ENCODE measurements around the gene HNRNPL. TPM values are rescaled to one million over a fixed set of nuclear protein-coding genes. Genes with fewer than 3 reads are reported as not detected.
A peak's percentile ranks its signal among the peaks of the same experiment; 100 is the strongest.

Gene HNRNPL
- total RNA-seq, 1 experiment from 2014 or later, result 434 TPM

- DNase-seq (ENCODE audit: low spot score), result no peak
These were observed 4.3 kb downstream of the HNRNPL start for GRCh38 chr19:38845374-38846024.

GRCh38 chr19:38844093-38844686 is 5.6 kb downstream of the HNRNPL start:
- no peak for DNase-seq (ENCODE audit: low spot score)

GRCh38 chr19:38843175-38843758 is 6.5 kb downstream of the HNRNPL start:
- DNase-seq (ENCODE audit: low spot score), result no peak

GRCh38 chr19:38842439-38843174 is 7.2 kb downstream of the HNRNPL start:
- no peak for DNase-seq (ENCODE audit: low spot score)

GRCh38 chr19:38841787-38842438 is 7.9 kb downstream of the HNRNPL start:
- DNase-seq (ENCODE audit: low spot score), result no peak

- no peak for DNase-seq (ENCODE audit: low spot score)
These were observed 8.5 kb downstream of the HNRNPL start for GRCh38 chr19:38841180-38841766.

- no peak for DNase-seq (ENCODE audit: low spot score)
These were observed 9.2 kb downstream of the HNRNPL start for GRCh38 chr19:38840583-38840968.

- no peak for DNase-seq (ENCODE audit: low spot score)
These were observed 9.8 kb downstream of the HNRNPL start for GRCh38 chr19:38839816-38840582.

- no peak for DNase-seq (ENCODE audit: low spot score)
These were observed 10.6 kb downstream of the HNRNPL start for GRCh38 chr19:38838986-38839761.

- no peak for DNase-seq (ENCODE audit: low spot score)
These were observed 11.4 kb downstream of the HNRNPL start for GRCh38 chr19:38838208-38838985.

GRCh38 chr19:38837656-38838121 is 12.1 kb downstream of the HNRNPL start:
- DNase-seq (ENCODE audit: low spot score), result no peak

GRCh38 chr19:38836983-38837626 is 12.7 kb downstream of the HNRNPL start:
- DNase-seq (ENCODE audit: low spot score), result no peak

- no peak for DNase-seq (ENCODE audit: low spot score)
These were observed 13.4 kb downstream of the HNRNPL start for GRCh38 chr19:38836159-38836982.

- DNase-seq (ENCODE audit: low spot score), result no peak
These were observed 15.2 kb downstream of the HNRNPL start for GRCh38 chr19:38834590-38834989.

- DNase-seq (ENCODE audit: low spot score), result no peak
These were observed 15.7 kb downstream of the HNRNPL start for GRCh38 chr19:38834104-38834490.

- DNase-seq (ENCODE audit: low spot score), result no peak
These were observed 16.7 kb downstream of the HNRNPL start for GRCh38 chr19:38833092-38833425.

GRCh38 chr19:38831142-38831605 is 18.6 kb downstream of the HNRNPL start:
- DNase-seq (ENCODE audit: low spot score), result peak; percentile 96
